ENCODE results near the gene ANKRD30A.
"Not testable (repeated sequence)": the region's sequence is repeated elsewhere in the genome, so short reads cannot be mapped to it uniquely, and the experiment has no call there.

DNA sequence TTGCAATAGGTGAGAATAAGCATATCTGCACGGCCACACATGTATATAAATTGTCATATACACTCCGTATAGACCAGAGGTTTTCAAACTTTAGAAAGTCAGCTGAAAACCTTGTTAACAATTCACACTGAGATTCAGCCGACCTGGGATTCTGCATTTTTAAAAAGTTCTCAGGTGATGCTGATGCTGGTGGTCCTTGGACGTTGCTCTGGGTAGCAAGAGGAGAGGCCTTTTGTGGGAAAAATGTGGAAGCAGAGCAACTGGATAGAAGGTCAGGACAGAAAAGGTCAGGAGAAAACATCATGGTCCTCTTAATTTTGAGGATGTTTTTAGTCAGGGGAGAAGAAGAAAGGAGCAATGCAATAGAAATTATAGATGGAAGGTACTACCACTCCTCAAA, 52.9 kb downstream of the ANKRD30A start:
- TF ChIP-seq, protein P1, sequence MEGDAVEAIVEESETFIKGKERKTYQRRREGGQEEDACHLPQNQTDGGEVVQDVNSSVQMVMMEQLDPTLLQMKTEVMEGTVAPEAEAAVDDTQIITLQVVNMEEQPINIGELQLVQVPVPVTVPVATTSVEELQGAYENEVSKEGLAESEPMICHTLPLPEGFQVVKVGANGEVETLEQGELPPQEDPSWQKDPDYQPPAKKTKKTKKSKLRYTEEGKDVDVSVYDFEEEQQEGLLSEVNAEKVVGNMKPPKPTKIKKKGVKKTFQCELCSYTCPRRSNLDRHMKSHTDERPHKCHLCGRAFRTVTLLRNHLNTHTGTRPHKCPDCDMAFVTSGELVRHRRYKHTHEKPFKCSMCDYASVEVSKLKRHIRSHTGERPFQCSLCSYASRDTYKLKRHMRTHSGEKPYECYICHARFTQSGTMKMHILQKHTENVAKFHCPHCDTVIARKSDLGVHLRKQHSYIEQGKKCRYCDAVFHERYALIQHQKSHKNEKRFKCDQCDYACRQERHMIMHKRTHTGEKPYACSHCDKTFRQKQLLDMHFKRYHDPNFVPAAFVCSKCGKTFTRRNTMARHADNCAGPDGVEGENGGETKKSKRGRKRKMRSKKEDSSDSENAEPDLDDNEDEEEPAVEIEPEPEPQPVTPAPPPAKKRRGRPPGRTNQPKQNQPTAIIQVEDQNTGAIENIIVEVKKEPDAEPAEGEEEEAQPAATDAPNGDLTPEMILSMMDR (IDR thresholded peaks at IDR 0.05; ENCODE audit: borderline replicate concordance, extremely low read depth, low read length, poor library complexity, severe bottlenecking), result not testable (repeated sequence)
- TF ChIP-seq EZH2 (IDR thresholded peaks at IDR 0.05; ENCODE audit: borderline replicate concordance, low read depth, low read length, severe bottlenecking), result not testable (repeated sequence)

All from DND-41 (cell line).